PC-9 (cell line): ENCODE results near the gene PRKCA. TPM values are rescaled to one million over a fixed set of nuclear protein-coding genes. Genes with fewer than 3 reads are reported as not detected.
A peak's percentile ranks its signal among the peaks of the same experiment; 100 is the strongest.

Experiments used
- BruUV-seq: library from RNA; stranded (reverse); fragments of 400-500 nt; replicated peaks from 2 replicates; lab custom pipeline; 2021; lab: Mats Ljungman, UMichigan
- CTCF ChIA-PET: fragments of 300-600 bp; sonication (Branson Sonifier 250); formaldehyde crosslinking; loops from one replicate; lab custom pipeline; 2022; ENCODE audit warnings: antibody characterized with exemption; lab: Charles Lee
- POLR2A ChIA-PET: fragments of 300-600 bp; sonication (Branson Sonifier 250); formaldehyde crosslinking; loops from one replicate; lab custom pipeline; 2022; ENCODE audit warnings: antibody characterized with exemption; ENCODE audit not compliant: unreplicated experiment; lab: Charles Lee
- DNase-seq, 2 experiments: peaks; one replicate each; pipeline versions ENCODE4 v3.0.0 to v3.0.0-alpha.2; 2015 to 2022; ENCODE audit warnings: mixed read lengths in 1 of 2
- H2AFZ ChIP-seq: fragments of 200-600 bp; sonication (generic); 2 replicates; pipeline ENCODE4 v1.8.1; 2017; ENCODE audit warnings: antibody characterized with exemption
- H3F3A ChIP-seq: fragments of 200-600 bp; sonication (generic); 2 replicates; pipeline ENCODE4 v1.8.1; 2017; ENCODE audit warnings: antibody characterized with exemption, mild to moderate bottlenecking, low read depth; ENCODE audit not compliant: insufficient read depth
- H3K27ac ChIP-seq: fragments of 200-600 bp; sonication (generic); 2 replicates; pipeline ENCODE4 v1.6.1; 2016; ENCODE audit warnings: mixed run types
- H3K27me3 ChIP-seq: fragments of 200-600 bp; sonication (generic); 2 replicates; pipeline ENCODE4 v1.6.1; 2016; ENCODE audit warnings: low read depth, mixed run types; ENCODE audit not compliant: insufficient read depth
- H3K36me3 ChIP-seq: fragments of 200-600 bp; sonication (generic); 2 replicates; pipeline ENCODE4 v1.6.1; 2016; ENCODE audit warnings: low read depth, mixed run types
- H3K4me1 ChIP-seq: fragments of 200-600 bp; sonication (generic); replicated peaks from 2 replicates; pipeline ENCODE4 v1.6.1; 2016; ENCODE audit warnings: mixed run types; ENCODE audit not compliant: insufficient read depth
- H3K4me2 ChIP-seq: fragments of 200-600 bp; sonication (generic); 2 replicates; pipeline ENCODE4 v1.6.1; 2017; ENCODE audit warnings: mixed run types
- H3K4me3 ChIP-seq: fragments of 200-600 bp; sonication (generic); 2 replicates; pipeline ENCODE4 v1.6.1; 2016; ENCODE audit warnings: mixed run types
- H3K79me2 ChIP-seq: fragments of 200-600 bp; sonication (generic); 2 replicates; pipeline ENCODE4 v1.6.1; 2017; ENCODE audit warnings: low read depth, mixed run types
- H3K9me2 ChIP-seq: fragments of 200-600 bp; sonication (generic); 2 replicates; pipeline ENCODE4 v1.8.1; 2017; ENCODE audit warnings: mild to moderate bottlenecking; ENCODE audit not compliant: insufficient read depth
- H3K9me3 ChIP-seq: fragments of 200-600 bp; sonication (generic); 2 replicates; pipeline ENCODE4 v1.8.1; 2016; ENCODE audit warnings: low read depth; ENCODE audit not compliant: insufficient read depth
- H4K20me1 ChIP-seq: fragments of 200-600 bp; sonication (generic); 2 replicates; pipeline ENCODE4 v1.8.1; 2017; ENCODE audit not compliant: insufficient read depth
- CTCF ChIP-seq: fragments of 200-600 bp; sonication (generic); conservative IDR thresholded peaks from 2 replicates; pipeline ENCODE4 v1.6.1; 2017; ENCODE audit warnings: mixed run types, antibody characterized with exemption, mild to moderate bottlenecking, moderate library complexity
- EZH2 ChIP-seq: fragments of 200-600 bp; sonication (generic); IDR thresholded peaks from 2 replicates; pipeline ENCODE4 v1.8.0; 2017; ENCODE audit warnings: antibody characterized with exemption, low read depth
- intact Hi-C: fragments of 100-400 bp; cut with micrococcal nuclease; formaldehyde crosslinking; loops from one replicate; pipeline ENCODE4 v1.10.0; 2022; ENCODE audit not compliant: unreplicated experiment
- total RNA-seq: library from RNA; stranded (reverse); gene quantifications from 2 replicates; pipeline ENCODE4 v1.2.3, GENCODE V29; 2021

PRKCA gene
- total RNA-seq, 1 experiment from 2014 or later, result 23.1 TPM

DNA sequence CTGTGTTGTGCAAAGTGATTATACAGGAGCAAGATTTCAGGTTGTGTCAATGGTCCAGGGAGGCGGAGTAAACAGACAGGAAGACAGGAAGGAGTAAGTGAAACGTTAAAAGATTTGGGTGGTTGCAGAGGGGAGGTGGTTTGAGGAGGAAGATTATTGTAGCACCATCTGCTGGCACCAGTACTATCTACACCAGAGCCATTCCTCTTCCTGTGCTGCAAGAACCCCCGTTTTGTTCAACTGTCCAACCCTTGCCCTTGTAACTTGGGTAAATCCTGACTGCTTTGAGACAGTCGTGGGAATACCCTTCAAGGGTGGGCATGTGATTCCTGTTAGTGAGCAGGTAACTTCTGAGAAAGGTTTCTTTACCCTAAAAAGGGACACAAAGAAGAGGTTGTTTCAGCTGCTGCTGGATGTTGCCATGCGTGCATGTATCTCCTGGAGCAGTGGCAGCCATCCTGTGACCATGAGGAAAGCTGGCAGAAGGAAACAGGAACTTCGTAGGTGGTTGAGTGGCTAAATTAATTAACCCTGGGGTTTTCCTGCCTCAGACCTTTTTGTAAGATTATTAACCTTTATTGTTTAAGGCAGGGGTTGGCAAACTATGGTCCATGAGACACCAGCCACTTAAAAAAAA is 124.1 kb downstream of the PRKCA start:
- intact Hi-C loops, result no loop called here

GRCh38 chr17:66427134-66427533 is 124.7 kb downstream of the PRKCA start:
- ChIA-PET POLR2A (no interaction called here), CTCF (interaction anchor here (0.6 kb wide), 1 partner anchor 241 kb away, joined by 3 read pairs; no protein-coding TSS in a partner anchor)
- no peaks in the 10 kb centered on the region for H3K9me2 ChIP-seq
- no peaks in the 10 kb centered on the region for H3K36me3 ChIP-seq
- no peak overlapping the region for H3K4me3 ChIP-seq
- peaks cover 60% of the 10 kb centered on the region for H3K79me2 ChIP-seq
- intact Hi-C loops, result no loop called here
- no peak overlapping the region for H2AFZ ChIP-seq
- no TSS peak for BruUV-seq
- no peaks in the 10 kb centered on the region for H3K27me3 ChIP-seq
- H3K4me2 ChIP-seq, result no peak overlapping the region
- no peaks in the 10 kb centered on the region for H4K20me1 ChIP-seq
- no peak for TF ChIP-seq EZH2
- no peak for TF ChIP-seq CTCF
- H3K9me3 ChIP-seq, result no peaks in the 10 kb centered on the region
- H3K27ac ChIP-seq, result no peak overlapping the region
- 0 out of 2 replicates have a peak, but pooled peaks cover 4% of the 10 kb centered on the region for H3K4me1 ChIP-seq
- no peak for DNase-seq
- H3F3A ChIP-seq, result peaks cover 15% of the 10 kb centered on the region; the same call in 1 of the 2 replicates

More for the DNA sequence above, 124.1 kb downstream of the PRKCA start:
- Histone ChIP-seq H3K9me3 (no peaks in the 10 kb centered on the region), H2AFZ (no peak overlapping the region), H3K27ac (no peak overlapping the region), H3K9me2 (no peaks in the 10 kb centered on the region), H3K79me2 (peaks cover 63% of the 10 kb centered on the region), H3K4me1 (0 out of 2 replicates have a peak, but pooled peaks cover 2% of the 10 kb centered on the region), H4K20me1 (no peaks in the 10 kb centered on the region), H3K4me2 (no peak overlapping the region), H3K27me3 (no peaks in the 10 kb centered on the region), H3F3A (peaks cover 15% of the 10 kb centered on the region; the same call in 1 of the 2 replicates), H3K4me3 (no peak overlapping the region), H3K36me3 (no peaks in the 10 kb centered on the region)
- no TSS peak for BruUV-seq
- TF ChIP-seq CTCF (peak; percentile 29; the same call in 1 of the 2 replicates), EZH2 (no peak)
- DNase-seq, result no peak
- CTCF ChIA-PET, result interaction anchor here (0.6 kb wide), 1 partner anchor 242 kb away, joined by 3 read pairs; no protein-coding TSS in a partner anchor
- POLR2A ChIA-PET, result no interaction called here

- DNase-seq, result no peak
- Histone ChIP-seq H4K20me1 (no peaks in the 10 kb centered on the region), H3K4me2 (no peak overlapping the region), H3K27me3 (no peaks in the 10 kb centered on the region), H3K27ac (no peak overlapping the region), H3K4me1 (0 out of 2 replicates have a peak, but pooled peaks cover 4% of the 10 kb centered on the region), H3K4me3 (no peak overlapping the region), H3K79me2 (peaks cover 72% of the 10 kb centered on the region), H3K36me3 (no peaks in the 10 kb centered on the region), H3K9me2 (no peaks in the 10 kb centered on the region), H3K9me3 (no peaks in the 10 kb centered on the region), H3F3A (peaks cover 6% of the 10 kb centered on the region; the same call in 1 of the 2 replicates), H2AFZ (no peak overlapping the region)
- TF ChIP-seq EZH2, result no peak
- BruUV-seq, result no TSS peak
- ChIA-PET CTCF (no interaction called here), POLR2A (interaction anchor here (0.6 kb wide), 1 partner anchor 117 kb away, joined by 6 read pairs; no protein-coding TSS in a partner anchor)
- intact Hi-C loops, result no loop called here
Measured at GRCh38 chr17:66429680-66430079, 127.3 kb downstream of the PRKCA start.
